HepG2 (cell line): ENCODE measurements around the gene DDX46. TPM values are rescaled to one million over a fixed set of nuclear protein-coding genes. Genes with fewer than 3 reads are reported as not detected.
A peak's percentile ranks its signal among the peaks of the same experiment; 100 is the strongest.

Source experiments
- BCL6 ChIP-seq: IDR thresholded peaks from 2 replicates; pipeline ENCODE4 v1.6.1; 2016; ENCODE audit warnings: missing genetic modification reagents, missing compliant biosample characterization
- ETV6 ChIP-seq: sonication (generic); formaldehyde crosslinking; conservative IDR thresholded peaks from 2 replicates; pipeline ENCODE4 v1.4.0; 2020; ENCODE audit warnings: missing genetic modification reagents
- FOSL1 ChIP-seq: sonication (generic); formaldehyde crosslinking; IDR thresholded peaks from 2 replicates; pipeline ENCODE4 v1.9.0; 2021; ENCODE audit warnings: missing genetic modification reagents, borderline replicate concordance
- HMGA1 ChIP-seq: sonication (generic); formaldehyde crosslinking; conservative IDR thresholded peaks from 2 replicates; pipeline ENCODE4 v1.4.0; 2020; ENCODE audit warnings: missing genetic modification reagents
- KLF15 ChIP-seq: sonication (generic); formaldehyde crosslinking; IDR thresholded peaks from 2 replicates; pipeline ENCODE4 v1.8.1; 2023; ENCODE audit warnings: borderline replicate concordance, mild to moderate bottlenecking, inconsistent platforms, missing genetic modification reagents, mixed read lengths
- NCOA2 ChIP-seq: sonication (generic); formaldehyde crosslinking; IDR thresholded peaks from 2 replicates; pipeline ENCODE4 v1.8.0; 2022; ENCODE audit warnings: inconsistent platforms
- NFE2L1 ChIP-seq: sonication (generic); formaldehyde crosslinking; IDR thresholded peaks from 2 replicates; pipeline ENCODE4 v1.4.0; 2020; ENCODE audit warnings: missing genetic modification reagents, mild to moderate bottlenecking, borderline replicate concordance
- PHF20 ChIP-seq: sonication (generic); formaldehyde crosslinking; IDR thresholded peaks from 2 replicates; pipeline ENCODE4 v1.5.0; 2020; ENCODE audit warnings: mild to moderate bottlenecking, missing genetic modification reagents
- POLR2G ChIP-seq: fragments of 200-400 bp; formaldehyde crosslinking; IDR thresholded peaks from 2 replicates; pipeline ENCODE4 v1.6.1; 2018; ENCODE audit warnings: mild to moderate bottlenecking, low read depth, low read length, moderate library complexity
- PTBP1 ChIP-seq: fragments of 200-400 bp; formaldehyde crosslinking; IDR thresholded peaks from 2 replicates; pipeline ENCODE4 v1.6.1; 2018; ENCODE audit warnings: low read length, low read depth; ENCODE audit not compliant: poor library complexity, severe bottlenecking
- ZNF225 ChIP-seq: sonication (generic); formaldehyde crosslinking; IDR thresholded peaks from 2 replicates; pipeline ENCODE4 v1.4.0; 2020; ENCODE audit warnings: mild to moderate bottlenecking, missing genetic modification reagents
- ZNF264 ChIP-seq: sonication (generic); formaldehyde crosslinking; IDR thresholded peaks from 2 replicates; pipeline ENCODE4 v1.4.0; 2020; ENCODE audit warnings: missing genetic modification reagents
- ZNF274 ChIP-seq: sonication (generic); formaldehyde crosslinking; IDR thresholded peaks from 2 replicates; pipeline ENCODE4 v1.5.1; 2020; ENCODE audit warnings: mild to moderate bottlenecking, missing genetic modification reagents
- ZSCAN22 ChIP-seq: sonication (generic); formaldehyde crosslinking; IDR thresholded peaks from 2 replicates; pipeline ENCODE4 v1.4.0; 2020; ENCODE audit warnings: mild to moderate bottlenecking, missing genetic modification reagents
- ZSCAN31 ChIP-seq: sonication (generic); formaldehyde crosslinking; IDR thresholded peaks from 2 replicates; pipeline ENCODE4 v1.5.0; 2020; ENCODE audit warnings: low read depth, mild to moderate bottlenecking, missing genetic modification reagents
- polyA plus RNA-seq, 8 experiments: library from polyadenylated mRNA; depleted of rRNA in 3 of 8; stranded (reverse) in 7 of 8; unstranded in 1 of 8; fragments of >200 nt; fragmentation: Illumina TruSeq in 4 of 8; extraction: Trizol in 4 of 8; gene quantifications; 2 replicates each; pipeline versions ENCODE4 v1.2.1 to v1.2.3, GENCODE V29; 2011 to 2016; ENCODE audit warnings: low read depth in 4 of 8, missing spikeins in 1 of 8, mixed read lengths in 1 of 8; ENCODE audit not compliant: insufficient read depth in 1 of 8
- total RNA-seq, 5 experiments: library from RNA; depleted of rRNA; stranded (reverse); fragments of >200 nt; fragmentation: Illumina TruSeq; extraction: Trizol; gene quantifications; 2 replicates each; pipeline ENCODE4 v1.2.3, GENCODE V29; 2016; ENCODE audit warnings: low read depth in 1 of 5
- TF ChIP-seq, protein P1 (sequence below): sonication (generic); formaldehyde crosslinking; IDR thresholded peaks from 2 replicates; pipeline ENCODE4 v1.5.1; 2020; ENCODE audit warnings: mild to moderate bottlenecking, missing genetic modification reagents, moderate library complexity
- TF ChIP-seq, protein P2 (sequence below): sonication (generic); formaldehyde crosslinking; IDR thresholded peaks from 2 replicates; pipeline ENCODE4 v1.5.0; 2020; ENCODE audit warnings: missing genetic modification reagents
- TF ChIP-seq, protein P3 (sequence below): sonication (generic); formaldehyde crosslinking; IDR thresholded peaks from 2 replicates; pipeline ENCODE4 v1.8.0; 2022; ENCODE audit warnings: mild to moderate bottlenecking, missing genetic modification reagents, moderate library complexity
- TF ChIP-seq, protein P4 (sequence below): sonication (generic); formaldehyde crosslinking; IDR thresholded peaks from 2 replicates; pipeline ENCODE4 v1.8.1; 2023; ENCODE audit warnings: mild to moderate bottlenecking, missing genetic modification reagents
- TF ChIP-seq, protein P5 (sequence below): sonication (generic); formaldehyde crosslinking; IDR thresholded peaks from 2 replicates; pipeline ENCODE4 v1.4.0; 2020; ENCODE audit warnings: missing genetic modification reagents, borderline replicate concordance

The DDX46 gene
- total and polyA plus RNA-seq, 2 of the 13 experiments (the other 11 are each of a cell fraction or from before 2014, with no cell fraction given) = 27.3 to 59.3 TPM

DNA sequence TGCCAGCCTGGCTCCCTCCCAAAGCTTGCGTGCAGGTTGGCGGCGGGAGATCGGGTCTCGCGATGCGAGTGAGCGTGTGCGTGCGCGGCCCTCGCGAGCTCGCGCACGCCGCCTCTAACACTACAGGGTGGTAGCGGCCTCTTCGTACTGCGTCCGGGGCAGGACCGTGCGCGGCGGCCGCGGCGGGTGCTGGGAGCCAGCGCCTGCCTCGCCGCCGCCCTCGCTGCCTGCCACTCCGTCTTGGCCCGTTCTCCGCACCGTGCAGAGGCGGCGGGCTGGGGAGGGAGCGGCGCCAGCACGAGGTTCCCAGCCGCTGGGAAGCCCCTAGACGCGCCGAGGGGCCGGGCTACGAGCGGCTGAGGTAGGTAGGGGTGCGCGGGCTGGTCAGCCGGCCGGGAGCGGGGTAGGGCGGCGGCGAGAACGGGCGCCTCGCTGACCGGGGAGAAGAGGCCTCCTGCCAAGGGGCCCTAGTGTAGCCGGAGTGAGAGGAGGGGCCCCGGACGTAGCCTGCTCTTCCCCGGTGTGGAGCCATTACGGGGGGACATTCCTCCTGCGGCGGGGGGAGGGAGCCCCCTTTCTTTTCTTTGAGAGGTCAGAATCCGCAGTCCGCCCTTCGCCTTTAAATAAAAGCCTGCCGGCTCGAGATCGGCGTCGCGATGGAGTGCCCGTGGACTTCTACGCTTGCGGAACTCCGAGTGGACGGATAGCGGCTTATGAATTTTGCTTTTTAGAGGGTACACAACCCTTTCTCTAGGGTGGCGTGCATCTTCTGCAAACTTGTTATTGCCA, 87.5 kb downstream of the DDX46 start, which contains the start of gene C5orf24 (continued):
- TF ChIP-seq, protein P1, sequence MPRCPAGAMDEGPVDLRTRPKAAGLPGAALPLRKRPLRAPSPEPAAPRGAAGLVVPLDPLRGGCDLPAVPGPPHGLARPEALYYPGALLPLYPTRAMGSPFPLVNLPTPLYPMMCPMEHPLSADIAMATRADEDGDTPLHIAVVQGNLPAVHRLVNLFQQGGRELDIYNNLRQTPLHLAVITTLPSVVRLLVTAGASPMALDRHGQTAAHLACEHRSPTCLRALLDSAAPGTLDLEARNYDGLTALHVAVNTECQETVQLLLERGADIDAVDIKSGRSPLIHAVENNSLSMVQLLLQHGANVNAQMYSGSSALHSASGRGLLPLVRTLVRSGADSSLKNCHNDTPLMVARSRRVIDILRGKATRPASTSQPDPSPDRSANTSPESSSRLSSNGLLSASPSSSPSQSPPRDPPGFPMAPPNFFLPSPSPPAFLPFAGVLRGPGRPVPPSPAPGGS (CRISPR knock-in tag) = peak; percentile 98
- TF ChIP-seq ETV6 (CRISPR knock-in tag) (peak; percentile 93), KLF15 (CRISPR knock-in tag) (no peak), HMGA1 (CRISPR knock-in tag) (no peak), BCL6 (CRISPR knock-in tag) (0 out of 2 replicates have a peak, but pooled peaks have one; percentile 36), POLR2G (peak; percentile 98), NCOA2 (peak; percentile 20; the same call in 1 of the 2 replicates), ZNF225 (CRISPR knock-in tag) (peak; percentile 88), ZNF274 (CRISPR knock-in tag) (peak; percentile 81; the same call in 1 of the 2 replicates), ZSCAN22 (CRISPR knock-in tag) (no peak; the same call in 1 of the 2 replicates), PHF20 (CRISPR knock-in tag) (peak; percentile 87), ZNF264 (CRISPR knock-in tag) (peak; percentile 96; the same call in 1 of the 2 replicates), NFE2L1 (CRISPR knock-in tag) (no peak), FOSL1 (CRISPR knock-in tag) (no peak), ZSCAN31 (peak; percentile 81), PTBP1 (peak; percentile 34)
- TF ChIP-seq, protein P2, sequence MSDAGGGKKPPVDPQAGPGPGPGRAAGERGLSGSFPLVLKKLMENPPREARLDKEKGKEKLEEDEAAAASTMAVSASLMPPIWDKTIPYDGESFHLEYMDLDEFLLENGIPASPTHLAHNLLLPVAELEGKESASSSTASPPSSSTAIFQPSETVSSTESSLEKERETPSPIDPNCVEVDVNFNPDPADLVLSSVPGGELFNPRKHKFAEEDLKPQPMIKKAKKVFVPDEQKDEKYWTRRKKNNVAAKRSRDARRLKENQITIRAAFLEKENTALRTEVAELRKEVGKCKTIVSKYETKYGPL (CRISPR knock-in tag) = no peak; the same call in 1 of the 2 replicates
- TF ChIP-seq, protein P3, sequence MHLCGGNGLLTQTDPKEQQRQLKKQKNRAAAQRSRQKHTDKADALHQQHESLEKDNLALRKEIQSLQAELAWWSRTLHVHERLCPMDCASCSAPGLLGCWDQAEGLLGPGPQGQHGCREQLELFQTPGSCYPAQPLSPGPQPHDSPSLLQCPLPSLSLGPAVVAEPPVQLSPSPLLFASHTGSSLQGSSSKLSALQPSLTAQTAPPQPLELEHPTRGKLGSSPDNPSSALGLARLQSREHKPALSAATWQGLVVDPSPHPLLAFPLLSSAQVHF (CRISPR knock-in tag) = peak; percentile 74; the same call in 1 of the 2 replicates
- TF ChIP-seq, protein P4, sequence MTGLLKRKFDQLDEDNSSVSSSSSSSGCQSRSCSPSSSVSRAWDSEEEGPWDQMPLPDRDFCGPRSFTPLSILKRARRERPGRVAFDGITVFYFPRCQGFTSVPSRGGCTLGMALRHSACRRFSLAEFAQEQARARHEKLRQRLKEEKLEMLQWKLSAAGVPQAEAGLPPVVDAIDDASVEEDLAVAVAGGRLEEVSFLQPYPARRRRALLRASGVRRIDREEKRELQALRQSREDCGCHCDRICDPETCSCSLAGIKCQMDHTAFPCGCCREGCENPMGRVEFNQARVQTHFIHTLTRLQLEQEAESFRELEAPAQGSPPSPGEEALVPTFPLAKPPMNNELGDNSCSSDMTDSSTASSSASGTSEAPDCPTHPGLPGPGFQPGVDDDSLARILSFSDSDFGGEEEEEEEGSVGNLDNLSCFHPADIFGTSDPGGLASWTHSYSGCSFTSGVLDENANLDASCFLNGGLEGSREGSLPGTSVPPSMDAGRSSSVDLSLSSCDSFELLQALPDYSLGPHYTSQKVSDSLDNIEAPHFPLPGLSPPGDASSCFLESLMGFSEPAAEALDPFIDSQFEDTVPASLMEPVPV (CRISPR knock-in tag) = peak; percentile 85
- TF ChIP-seq, protein P5, sequence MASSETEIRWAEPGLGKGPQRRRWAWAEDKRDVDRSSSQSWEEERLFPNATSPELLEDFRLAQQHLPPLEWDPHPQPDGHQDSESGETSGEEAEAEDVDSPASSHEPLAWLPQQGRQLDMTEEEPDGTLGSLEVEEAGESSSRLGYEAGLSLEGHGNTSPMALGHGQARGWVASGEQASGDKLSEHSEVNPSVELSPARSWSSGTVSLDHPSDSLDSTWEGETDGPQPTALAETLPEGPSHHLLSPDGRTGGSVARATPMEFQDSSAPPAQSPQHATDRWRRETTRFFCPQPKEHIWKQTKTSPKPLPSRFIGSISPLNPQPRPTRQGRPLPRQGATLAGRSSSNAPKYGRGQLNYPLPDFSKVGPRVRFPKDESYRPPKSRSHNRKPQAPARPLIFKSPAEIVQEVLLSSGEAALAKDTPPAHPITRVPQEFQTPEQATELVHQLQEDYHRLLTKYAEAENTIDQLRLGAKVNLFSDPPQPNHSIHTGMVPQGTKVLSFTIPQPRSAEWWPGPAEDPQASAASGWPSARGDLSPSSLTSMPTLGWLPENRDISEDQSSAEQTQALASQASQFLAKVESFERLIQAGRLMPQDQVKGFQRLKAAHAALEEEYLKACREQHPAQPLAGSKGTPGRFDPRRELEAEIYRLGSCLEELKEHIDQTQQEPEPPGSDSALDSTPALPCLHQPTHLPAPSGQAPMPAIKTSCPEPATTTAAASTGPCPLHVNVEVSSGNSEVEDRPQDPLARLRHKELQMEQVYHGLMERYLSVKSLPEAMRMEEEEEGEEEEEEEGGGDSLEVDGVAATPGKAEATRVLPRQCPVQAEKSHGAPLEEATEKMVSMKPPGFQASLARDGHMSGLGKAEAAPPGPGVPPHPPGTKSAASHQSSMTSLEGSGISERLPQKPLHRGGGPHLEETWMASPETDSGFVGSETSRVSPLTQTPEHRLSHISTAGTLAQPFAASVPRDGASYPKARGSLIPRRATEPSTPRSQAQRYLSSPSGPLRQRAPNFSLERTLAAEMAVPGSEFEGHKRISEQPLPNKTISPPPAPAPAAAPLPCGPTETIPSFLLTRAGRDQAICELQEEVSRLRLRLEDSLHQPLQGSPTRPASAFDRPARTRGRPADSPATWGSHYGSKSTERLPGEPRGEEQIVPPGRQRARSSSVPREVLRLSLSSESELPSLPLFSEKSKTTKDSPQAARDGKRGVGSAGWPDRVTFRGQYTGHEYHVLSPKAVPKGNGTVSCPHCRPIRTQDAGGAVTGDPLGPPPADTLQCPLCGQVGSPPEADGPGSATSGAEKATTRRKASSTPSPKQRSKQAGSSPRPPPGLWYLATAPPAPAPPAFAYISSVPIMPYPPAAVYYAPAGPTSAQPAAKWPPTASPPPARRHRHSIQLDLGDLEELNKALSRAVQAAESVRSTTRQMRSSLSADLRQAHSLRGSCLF = peak; percentile 11; the same call in 1 of the 2 replicates
